Psoas muscle (tissue), 8 donors: ENCODE measurements around the gene PHETA2. TPM values are rescaled to one million over a fixed set of nuclear protein-coding genes. Genes with fewer than 3 reads are reported as not detected.
A peak's percentile ranks its signal among the peaks of the same experiment; 100 is the strongest.
"Not testable (repeated sequence)": the region's sequence is repeated elsewhere in the genome, so short reads cannot be mapped to it uniquely, and the experiment has no call there.

Source experiments
- ATAC-seq, 4 donors: fragments of 200-7000 bp; cut with Tn5 transposase; one replicate each; pipeline ENCODE4 v1.9.1; 2020; ENCODE audit warnings: moderate library complexity in 3 of 4, mild to moderate bottlenecking in 2 of 4
- DNase-seq, 2 donors: peaks; one replicate each; pipeline ENCODE4 v3.0.0-alpha.2; 2020
- H3K27ac ChIP-seq: fragments of 200-600 bp; one replicate; pipeline ENCODE4 v1.8.0; 2022
- H3K27me3 ChIP-seq, 3 donors: fragments of 200-600 bp in 1 of 3; one replicate each; pipeline versions ENCODE4 v1.6.1 to v1.8.0; 2013 to 2022; ENCODE audit warnings: low read length in 2 of 3, mild to moderate bottlenecking in 2 of 3, moderate library complexity in 1 of 3; ENCODE audit not compliant: insufficient read depth in 3 of 3
- H3K36me3 ChIP-seq, 2 donors: fragments of 200-600 bp in 1 of 2; one replicate each; pipeline versions ENCODE4 v1.6.1 to v1.8.0; 2013 to 2022; ENCODE audit warnings: low read depth in 1 of 2, mild to moderate bottlenecking in 1 of 2, moderate library complexity in 1 of 2; ENCODE audit not compliant: insufficient read depth in 1 of 2
- H3K4me1 ChIP-seq: fragments of 200-600 bp; one replicate; pipeline ENCODE4 v1.8.0; 2022
- H3K4me3 ChIP-seq: fragments of 200-600 bp; one replicate; pipeline ENCODE4 v1.8.0; 2022; ENCODE audit warnings: mild to moderate bottlenecking
- H3K9me3 ChIP-seq: fragments of 200-600 bp; one replicate; pipeline ENCODE4 v1.8.0; 2022
- CTCF ChIP-seq: fragments of 200-600 bp; IDR thresholded peaks from one replicate; pipeline ENCODE4 v1.8.0; 2022; ENCODE audit warnings: antibody characterized with exemption
- WGBS, 3 donors: extraction: QIAGEN DNeasy Blood & Tissue Kit; methylation state at CpG; one replicate each; pipeline versions ENCODE4 v1.1.6 to v1.1.7; 2013; 5-methylcytosine and 5-hydroxymethylcytosine counted together
- intact Hi-C, 2 donors: fragments of 100-400 bp; cut with DNase I; formaldehyde crosslinking; loops; one replicate each; pipeline versions ENCODE4 v1.11.0 to v1.14.2; 2022
- polyA plus RNA-seq, 3 donors: library from polyadenylated mRNA; stranded (reverse); fragments of 200-250 nt; gene quantifications; one replicate each; pipeline ENCODE4 v1.2.3, GENCODE V29; 2013
- total RNA-seq, 4 donors: library from RNA; stranded (reverse); fragmentation: NEBNext Ultra II Directional in 2 of 4; extraction: Animal tissue kit (Norgen Biotek cat#: 25700) in 2 of 4; gene quantifications; one replicate each; pipeline versions ENCODE4 v1.2.1 to v1.2.4, GENCODE V29; 2021 to 2023
- donor health status: healthy with polysubstance abuse.
- donor health status: DM: no; HTN: no; CAD: no; lungs with moderate emphysema.
- donor health status: Bipolar disorder and iron deficiency.
- donor health status: healthy.
- donor health status: DM: yes; HTN: yes; CAD: no.
- donor health status: DM: no; HTN: no; CAD: no.
- donor health status: DM: no; HTN: no; CAD: no.
- donor health status: DM: yes; HTN: yes; CAD: no.

Gene PHETA2
- total and polyA plus RNA-seq, 7 donors = 1.4 to 2.4 (median 2.2) TPM

- DNase-seq (no peak), ATAC-seq (peak in 2 of 4 donors; percentile 32 to 73)
- Histone ChIP-seq H3K36me3 (no peaks in the 10 kb centered on the region), H3K27me3 (no peaks in the 10 kb centered on the region), H3K4me3 (no peak overlapping the region), H3K4me1 (peaks cover 7% of the 10 kb centered on the region), H3K27ac (no peak overlapping the region), H3K9me3 (no peaks in the 10 kb centered on the region)
- WGBS, 3 donors = 84 to 95% (median 93%) methylated on average over 7 of the region's 7 CpGs
- TF ChIP-seq CTCF = peak; percentile 28
- intact Hi-C loops = loop anchor here in 1 of 2 donors (5.0 kb wide), 1 partner anchor 147 kb away; the partner anchor contains the start of gene SEPTIN3
These were observed 40.7 kb downstream of the PHETA2 start for GRCh38 chr22:42114721-42115120.

GRCh38 chr22:42115420-42115830 is 41.4 kb downstream of the PHETA2 start:
- H3K9me3 ChIP-seq, ATAC-seq, DNase-seq, H3K27ac ChIP-seq, H3K27me3 ChIP-seq, intact Hi-C loops, H3K36me3 ChIP-seq, H3K4me3 ChIP-seq, H3K4me1 ChIP-seq: not testable (repeated sequence)
- WGBS, 3 donors = 86 to 95% (median 94%) methylated on average over 6 of the region's 6 CpGs

GRCh38 chr22:42116848-42117424 is 42.9 kb downstream of the PHETA2 start:
- peak; percentile 32 to 67 for DNase-seq
- intact Hi-C loops = no loop called here
- WGBS, 3 donors = 59 to 82% (median 62%) methylated on average over 4 of the region's 4 CpGs

GRCh38 chr22:42120231-42121021 is 46.4 kb downstream of the PHETA2 start:
- H3K9me3 ChIP-seq, H3K36me3 ChIP-seq, H3K4me1 ChIP-seq, ATAC-seq, H3K27me3 ChIP-seq, intact Hi-C loops, H3K4me3 ChIP-seq, H3K27ac ChIP-seq, DNase-seq: not testable (repeated sequence)
- 77 to 86% (median 84%) methylated on average over 15 of the region's 15 CpGs for WGBS, 3 donors

More at GRCh38 chr22:42116848-42117424, 42.9 kb downstream of the PHETA2 start:
- Histone ChIP-seq H3K27me3 (no peaks in the 10 kb centered on the region), H3K9me3 (no peaks in the 10 kb centered on the region), H3K36me3 (no peaks in the 10 kb centered on the region), H3K4me1 (peaks cover 7% of the 10 kb centered on the region), H3K27ac (no peak overlapping the region), H3K4me3 (no peak overlapping the region)
- ATAC-seq = peak in 3 of 4 donors; percentile 42 to 74 (median 66)
- TF ChIP-seq CTCF = no peak

GRCh38 chr22:42123529-42123928 is 49.5 kb downstream of the PHETA2 start:
- not testable (repeated sequence) for ATAC-seq

GRCh38 chr22:42127606-42128005 is 53.6 kb downstream of the PHETA2 start:
- no peaks in the 10 kb centered on the region for H3K27me3 ChIP-seq
- no peaks in the 10 kb centered on the region for H3K36me3 ChIP-seq
- no peak for TF ChIP-seq CTCF
- DNase-seq = no peak
- no peak overlapping the region for H3K4me3 ChIP-seq
- WGBS, 3 donors = 78 to 85% (median 79%) methylated on average over 16 of the region's 16 CpGs
- H3K4me1 ChIP-seq = no peaks in the 10 kb centered on the region
- no peaks in the 10 kb centered on the region for H3K9me3 ChIP-seq
- intact Hi-C loops = no loop called here
- no peak overlapping the region for H3K27ac ChIP-seq
- no peak for ATAC-seq

More at GRCh38 chr22:42123529-42123928, 49.5 kb downstream of the PHETA2 start:
- DNase-seq, H3K36me3 ChIP-seq, H3K9me3 ChIP-seq, H3K4me1 ChIP-seq, H3K4me3 ChIP-seq, H3K27me3 ChIP-seq, H3K27ac ChIP-seq, intact Hi-C loops: not testable (repeated sequence)
- no CpG with 5 or more reads among the region's 4 CpGs for WGBS, 3 donors

GRCh38 chr22:42128007-42128406 is 54.0 kb downstream of the PHETA2 start:
- H3K36me3 ChIP-seq, H3K27me3 ChIP-seq, H3K27ac ChIP-seq, ATAC-seq, intact Hi-C loops, DNase-seq, H3K4me3 ChIP-seq, H3K4me1 ChIP-seq, H3K9me3 ChIP-seq: not testable (repeated sequence)
- 62 to 76% (median 67%) methylated on average over 12 to 13 of the region's 13 CpGs for WGBS, 3 donors
